ENCODE data around the gene SDCCAG8.

DNA sequence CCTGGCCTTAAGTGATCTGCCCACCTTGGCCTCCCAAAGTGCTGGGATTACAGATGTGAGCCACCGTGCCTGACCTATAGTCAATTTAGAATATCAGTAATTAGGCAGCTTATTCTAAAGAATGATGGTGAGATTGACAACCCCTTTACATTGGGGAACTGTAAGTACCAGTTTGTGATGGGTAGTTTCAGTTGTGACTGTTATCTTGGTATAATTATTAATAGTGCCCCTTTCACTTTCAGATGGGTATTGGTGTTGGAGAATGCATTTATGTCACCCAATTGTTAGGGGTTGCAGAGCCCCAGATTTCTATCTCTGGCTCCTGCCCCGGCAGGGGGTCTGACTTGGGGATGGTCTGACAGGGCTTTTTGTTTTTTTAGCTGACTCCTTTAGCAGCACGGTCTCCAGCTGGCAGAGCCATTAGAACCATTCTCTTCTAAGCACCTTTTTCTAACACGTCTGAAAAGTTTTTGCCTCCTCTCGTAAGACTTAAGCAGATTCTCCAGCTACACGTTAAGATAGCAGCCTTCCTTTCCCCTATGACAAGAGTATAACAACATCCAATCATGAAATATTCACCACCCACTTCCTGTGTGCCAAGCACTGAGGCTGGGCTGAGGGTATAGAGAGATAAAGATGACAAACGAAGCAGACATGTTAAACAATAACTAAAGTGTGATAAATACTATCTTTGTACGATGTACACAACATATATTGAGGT, 157.8 kb downstream of the SDCCAG8 start:
- TF ChIP-seq, protein P1, sequence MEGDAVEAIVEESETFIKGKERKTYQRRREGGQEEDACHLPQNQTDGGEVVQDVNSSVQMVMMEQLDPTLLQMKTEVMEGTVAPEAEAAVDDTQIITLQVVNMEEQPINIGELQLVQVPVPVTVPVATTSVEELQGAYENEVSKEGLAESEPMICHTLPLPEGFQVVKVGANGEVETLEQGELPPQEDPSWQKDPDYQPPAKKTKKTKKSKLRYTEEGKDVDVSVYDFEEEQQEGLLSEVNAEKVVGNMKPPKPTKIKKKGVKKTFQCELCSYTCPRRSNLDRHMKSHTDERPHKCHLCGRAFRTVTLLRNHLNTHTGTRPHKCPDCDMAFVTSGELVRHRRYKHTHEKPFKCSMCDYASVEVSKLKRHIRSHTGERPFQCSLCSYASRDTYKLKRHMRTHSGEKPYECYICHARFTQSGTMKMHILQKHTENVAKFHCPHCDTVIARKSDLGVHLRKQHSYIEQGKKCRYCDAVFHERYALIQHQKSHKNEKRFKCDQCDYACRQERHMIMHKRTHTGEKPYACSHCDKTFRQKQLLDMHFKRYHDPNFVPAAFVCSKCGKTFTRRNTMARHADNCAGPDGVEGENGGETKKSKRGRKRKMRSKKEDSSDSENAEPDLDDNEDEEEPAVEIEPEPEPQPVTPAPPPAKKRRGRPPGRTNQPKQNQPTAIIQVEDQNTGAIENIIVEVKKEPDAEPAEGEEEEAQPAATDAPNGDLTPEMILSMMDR (conservative IDR thresholded peaks at IDR 0.05; ENCODE audit: low read depth in 2 of 2): no peak
- TF ChIP-seq, protein P2, sequence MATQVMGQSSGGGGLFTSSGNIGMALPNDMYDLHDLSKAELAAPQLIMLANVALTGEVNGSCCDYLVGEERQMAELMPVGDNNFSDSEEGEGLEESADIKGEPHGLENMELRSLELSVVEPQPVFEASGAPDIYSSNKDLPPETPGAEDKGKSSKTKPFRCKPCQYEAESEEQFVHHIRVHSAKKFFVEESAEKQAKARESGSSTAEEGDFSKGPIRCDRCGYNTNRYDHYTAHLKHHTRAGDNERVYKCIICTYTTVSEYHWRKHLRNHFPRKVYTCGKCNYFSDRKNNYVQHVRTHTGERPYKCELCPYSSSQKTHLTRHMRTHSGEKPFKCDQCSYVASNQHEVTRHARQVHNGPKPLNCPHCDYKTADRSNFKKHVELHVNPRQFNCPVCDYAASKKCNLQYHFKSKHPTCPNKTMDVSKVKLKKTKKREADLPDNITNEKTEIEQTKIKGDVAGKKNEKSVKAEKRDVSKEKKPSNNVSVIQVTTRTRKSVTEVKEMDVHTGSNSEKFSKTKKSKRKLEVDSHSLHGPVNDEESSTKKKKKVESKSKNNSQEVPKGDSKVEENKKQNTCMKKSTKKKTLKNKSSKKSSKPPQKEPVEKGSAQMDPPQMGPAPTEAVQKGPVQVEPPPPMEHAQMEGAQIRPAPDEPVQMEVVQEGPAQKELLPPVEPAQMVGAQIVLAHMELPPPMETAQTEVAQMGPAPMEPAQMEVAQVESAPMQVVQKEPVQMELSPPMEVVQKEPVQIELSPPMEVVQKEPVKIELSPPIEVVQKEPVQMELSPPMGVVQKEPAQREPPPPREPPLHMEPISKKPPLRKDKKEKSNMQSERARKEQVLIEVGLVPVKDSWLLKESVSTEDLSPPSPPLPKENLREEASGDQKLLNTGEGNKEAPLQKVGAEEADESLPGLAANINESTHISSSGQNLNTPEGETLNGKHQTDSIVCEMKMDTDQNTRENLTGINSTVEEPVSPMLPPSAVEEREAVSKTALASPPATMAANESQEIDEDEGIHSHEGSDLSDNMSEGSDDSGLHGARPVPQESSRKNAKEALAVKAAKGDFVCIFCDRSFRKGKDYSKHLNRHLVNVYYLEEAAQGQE (IDR thresholded peaks at IDR 0.05; ENCODE audit: unreplicated experiment): no peak
- no peak for TF ChIP-seq POLR2AphosphoS5 (IDR thresholded peaks at IDR 0.05; ENCODE audit: low read depth)
- TF ChIP-seq NANOG (IDR thresholded peaks at IDR 0.05; ENCODE audit: borderline replicate concordance): no peak
- TF ChIP-seq EZH2 (IDR thresholded peaks at IDR 0.05; ENCODE audit: low read depth, unreplicated experiment): no peak
- TF ChIP-seq EZH2phosphoT487 (IDR thresholded peaks at IDR 0.05; ENCODE audit: unreplicated experiment): no peak

All from GM23338 (cell line).